ENCODE results near the gene SLC14A1.

- no peak for TF ChIP-seq POLR2A (IDR thresholded peaks at IDR 0.05; ENCODE audit: low read length)
- TF ChIP-seq GATA1 (IDR thresholded peaks at IDR 0.05; ENCODE audit: low read depth, low read length): no peak
These were observed 45.5 kb upstream of the SLC14A1 start for GRCh38 chr18:45678441-45678840.
